Heart right ventricle (tissue), 16 donors: ENCODE data around the gene PIP4K2B. TPM values are rescaled to one million over a fixed set of nuclear protein-coding genes. Genes with fewer than 3 reads are reported as not detected.
A peak's percentile ranks its signal among the peaks of the same experiment; 100 is the strongest.

ENCODE experiments used
- ATAC-seq, 8 donors: fragments of 200-7000 bp; cut with Tn5 transposase; one replicate each; pipeline ENCODE4 v1.9.1; 2020; ENCODE audit warnings: mild to moderate bottlenecking in 8 of 8, moderate library complexity in 8 of 8, moderate number of reproducible peaks in 1 of 8
- DNase-seq, 2 donors: peaks; one replicate each; pipeline ENCODE4 v3.0.0-alpha.2; 2020
- H3K27ac ChIP-seq, 10 donors: fragments of 200-600 bp; sonication (generic) in 2 of 10; one replicate each; pipeline versions ENCODE4 v1.5.0 to v1.8.0; 2020 to 2022; ENCODE audit warnings: mild to moderate bottlenecking in 3 of 10
- H3K27me3 ChIP-seq, 7 donors: fragments of 200-600 bp; one replicate each; pipeline ENCODE4 v1.8.0; 2021 to 2022; ENCODE audit warnings: mild to moderate bottlenecking in 2 of 7
- H3K36me3 ChIP-seq, 9 donors: fragments of 200-600 bp; sonication (generic) in 1 of 9; one replicate each; pipeline versions ENCODE4 v1.5.0 to v1.8.0; 2020 to 2022; ENCODE audit warnings: mild to moderate bottlenecking in 2 of 9
- H3K4me1 ChIP-seq, 9 donors: fragments of 200-600 bp; sonication (generic) in 1 of 9; one replicate each; pipeline versions ENCODE4 v1.5.0 to v1.8.0; 2020 to 2022; ENCODE audit warnings: mild to moderate bottlenecking in 4 of 9
- H3K4me3 ChIP-seq, 10 donors: fragments of 200-600 bp; sonication (generic) in 2 of 10; one replicate each; pipeline versions ENCODE4 v1.5.0 to v1.8.0; 2020 to 2022; ENCODE audit warnings: mild to moderate bottlenecking in 7 of 10, moderate library complexity in 2 of 10
- H3K9me3 ChIP-seq, 11 donors: fragments of 200-600 bp in 10 of 11; sonication (generic) in 2 of 11; one replicate each; pipeline versions ENCODE4 v1.5.0 to v1.8.0; 2013 to 2022; ENCODE audit warnings: mild to moderate bottlenecking in 2 of 11, control low read depth in 1 of 11, moderate library complexity in 1 of 11
- CTCF ChIP-seq, 9 donors: fragments of 200-600 bp; sonication (generic) in 2 of 9; IDR thresholded peaks; one replicate each; pipeline versions ENCODE4 v1.5.0 to v1.8.0; 2021 to 2022; ENCODE audit warnings: antibody characterized with exemption in 9 of 9, mild to moderate bottlenecking in 5 of 9, moderate library complexity in 1 of 9
- WGBS, 2 donors: extraction: QIAGEN DNeasy Blood & Tissue Kit; methylation state at CpG; one replicate each; pipeline ENCODE4 v1.1.7; 2013; ENCODE audit warnings: inconsistent platforms in 1 of 2; 5-methylcytosine and 5-hydroxymethylcytosine counted together
- intact Hi-C, 10 donors: fragments of 100-400 bp; cut with DNase I; formaldehyde crosslinking; loops; one replicate each; pipeline versions ENCODE4 v1.11.1 to v1.14.2; 2022
- polyA plus RNA-seq, 2 donors: library from polyadenylated mRNA; stranded (reverse); fragments of 200-250 nt; gene quantifications; one replicate each; pipeline ENCODE4 v1.2.3, GENCODE V29; 2013
- total RNA-seq, 10 donors: library from RNA; stranded (reverse); fragmentation: NEBNext Ultra II Directional in 3 of 10; extraction: Animal tissue kit (Norgen Biotek cat#: 25700) in 3 of 10; gene quantifications; one replicate each; pipeline versions ENCODE4 v1.2.1 to v1.2.4, GENCODE V29; 2021 to 2023
- donor health status: Arrhythmogenic right ventricular cardiomyopathy.
- donor health status: ischemic (EF 13 %, LVEDD 7.1; RV severe dilation, severe dysfunction).
- donor health status: healthy with polysubstance abuse.
- donor health status: DM: no; HTN: yes; CAD: no.
- donor health status: DM: no; HTN: no; CAD: no.
- donor health status: ischemic (EF 25% LVEDD 6.9; RV normal size, moderate dysfunction).
- donor health status: ischemic (EF 25% LVEDD 5.7; RV mildly dilated, moderate dysfunction).
- donor health status: healthy.
- donor health status: DM: yes; HTN: yes; CAD: no.
- donor health status: Ischemic cardiomyopathy.
- donor health status: ischemic (EF 35%, LVEDD 5.7; RV mildly dilated, moderate dysfunction).
- donor health status: nonischemic (EF 11% LVEDD 7.7; RV severe dilation, severe dysfunction).
- donor health status: DM: yes; HTN: yes; CAD: no.
- donor health status: PGD.
- donor health status: ischemic (EF 29% LVEDD 5.4; RV normal size, mild dysfunction).
- donor health status: nonischemic (EF 23%, LVEDD 6.1; RV moderate dilation, normal function).

The PIP4K2B gene
- total and polyA plus RNA-seq, 12 donors, result 15.3 to 51.9 (median 46.4) TPM

GRCh38 chr17:38800237-38800760, 943 bp upstream of the PIP4K2B start:
- H3K4me1 ChIP-seq, result peaks cover 7 to 42% (median 34%) of the 10 kb centered on the region in 9 donors
- H3K36me3 ChIP-seq, result peaks cover 0 to 58% (median 25%) of the 10 kb centered on the region in 9 donors
- no peaks in the 10 kb centered on the region for H3K27me3 ChIP-seq
- intact Hi-C loops, result loop anchor here in 1 of 10 donors (2.0 kb wide), 1 partner anchor 25 kb away; the partner anchor contains the start of gene CWC25
- ATAC-seq (no peak), DNase-seq (no peak)
- H3K4me3 ChIP-seq, result peak overlapping the region; percentile 41 to 99 (median 94)
- WGBS, 2 donors, result 24 to 26% methylated on average over 14 of the region's 14 CpGs
- TF ChIP-seq CTCF (IDR thresholded peaks at IDR 0.05), result no peak
- peaks cover 0 to 6% (median 0%) of the 10 kb centered on the region in 11 donors for H3K9me3 ChIP-seq
- peak overlapping the region in 9 of 10 donors; percentile 98 to 100 (median 99) for H3K27ac ChIP-seq

GRCh38 chr17:38798614-38799500, 499 bp downstream of the PIP4K2B start:
- Histone ChIP-seq H3K36me3 (peaks cover 0 to 54% (median 11%) of the 10 kb centered on the region in 9 donors), H3K27ac (peak overlapping the region; percentile 98 to 100 (median 100)), H3K9me3 (peaks cover 0 to 2% (median 0%) of the 10 kb centered on the region in 11 donors), H3K27me3 (no peaks in the 10 kb centered on the region), H3K4me3 (peak overlapping the region; percentile 76 to 99 (median 94)), H3K4me1 (peaks cover 7 to 42% (median 34%) of the 10 kb centered on the region in 9 donors)
- DNase-seq (peak; percentile 49 to 62), ATAC-seq (peak; percentile 31 to 64 (median 35))
- 0 to 1% methylated on average over 49 to 53 of the region's 53 CpGs for WGBS, 2 donors
- intact Hi-C loops, result loop anchor here in 3 of 10 donors (2.0 to 5.0 kb wide), 2 partner anchors 46 to 47 kb away; partner anchors contain the start of gene PSMB3 (in 3 of the 3)
- peak in 1 of 9 donors; percentile 23 for TF ChIP-seq CTCF (IDR thresholded peaks at IDR 0.05)

GRCh38 chr17:38797828-38798227, 1.5 kb downstream of the PIP4K2B start:
- Histone ChIP-seq H3K27me3 (no peaks in the 10 kb centered on the region), H3K9me3 (no peaks in the 10 kb centered on the region), H3K4me3 (peak overlapping the region in 9 of 10 donors; percentile 82 to 99 (median 94)), H3K36me3 (peaks cover 0 to 48% (median 8%) of the 10 kb centered on the region in 9 donors), H3K27ac (peak overlapping the region in 8 of 10 donors; percentile 30 to 100 (median 100)), H3K4me1 (peaks cover 7 to 42% (median 34%) of the 10 kb centered on the region in 9 donors)
- TF ChIP-seq CTCF (IDR thresholded peaks at IDR 0.05), result no peak
- intact Hi-C loops, result loop anchor here in 3 of 10 donors (2.0 to 5.0 kb wide), 2 partner anchors 45 to 46 kb away; partner anchors contain the start of gene PSMB3 (in 3 of the 3)
- WGBS, 2 donors, result 70 to 78% methylated on average over 6 of the region's 6 CpGs
- DNase-seq (no peak), ATAC-seq (no peak)

- H3K27ac ChIP-seq, result peak overlapping the region in 2 of 10 donors; percentile 14 to 100
- H3K9me3 ChIP-seq, result no peaks in the 10 kb centered on the region
- intact Hi-C loops, result loop anchor here in 2 of 10 donors (5.0 kb wide), 1 partner anchor 45 kb away; the partner anchor contains the start of gene PSMB3 (in 2 of the 2)
- TF ChIP-seq CTCF (IDR thresholded peaks at IDR 0.05), result no peak
- DNase-seq (no peak), ATAC-seq (no peak)
- WGBS, 2 donors, result 73 to 77% methylated on average over 5 of the region's 5 CpGs
- H3K4me3 ChIP-seq, result peak overlapping the region in 2 of 10 donors; percentile 87 to 99
- H3K4me1 ChIP-seq, result peaks cover 7 to 42% (median 35%) of the 10 kb centered on the region in 9 donors
- no peaks in the 10 kb centered on the region for H3K27me3 ChIP-seq
- peaks cover 0 to 47% (median 7%) of the 10 kb centered on the region in 9 donors for H3K36me3 ChIP-seq
Observed at GRCh38 chr17:38797158-38797490, 2.2 kb downstream of the PIP4K2B start.
